GM12878 (cell line): ENCODE measurements around the gene H1-8. TPM values are rescaled to one million over a fixed set of nuclear protein-coding genes. Genes with fewer than 3 reads are reported as not detected.

Experiments used
- BHLHE40 ChIP-seq, 2 experiments: fragments of 450-650 bp in 1 of 2; IDR thresholded peaks; 2 replicates each; pipeline ENCODE4 v1.6.1; 2011 to 2017; ENCODE audit warnings: low read depth in 2 of 2, borderline replicate concordance in 1 of 2, improper control_type of control experiment in 1 of 2, low read length in 1 of 2, mild to moderate bottlenecking in 1 of 2
- CREM ChIP-seq: IDR thresholded peaks from 2 replicates; pipeline ENCODE4 v1.6.1; 2014; ENCODE audit warnings: antibody characterized with exemption, low read depth
- JUNB ChIP-seq: IDR thresholded peaks from 2 replicates; pipeline ENCODE4 v1.6.1; 2016; ENCODE audit warnings: antibody characterized with exemption, mild to moderate bottlenecking
- MYB ChIP-seq: fragments of 150-350 bp; IDR thresholded peaks from 2 replicates; pipeline ENCODE4 v1.6.1; 2014; ENCODE audit warnings: mild to moderate bottlenecking, low read depth, low read length, borderline replicate concordance
- REST ChIP-seq: IDR thresholded peaks from 2 replicates; pipeline ENCODE4 v1.6.1; 2012; ENCODE audit warnings: mild to moderate bottlenecking, low read depth, low read length
- STAT3 ChIP-seq: IDR thresholded peaks from 2 replicates; pipeline ENCODE4 v1.6.1; 2011; ENCODE audit warnings: low read depth, low read length, improper control_type of control experiment
- YY1 ChIP-seq: IDR thresholded peaks from 2 replicates; pipeline ENCODE4 v1.6.1; 2011; ENCODE audit warnings: low read depth, mild to moderate bottlenecking, low read length
- polyA plus RNA-seq, 11 experiments: library from polyadenylated mRNA; depleted of rRNA in 4 of 11; unstranded in 6 of 11; stranded (reverse) in 5 of 11; fragments of >200 nt; fragmentation: Nextera tagmentation in 4 of 11; fragmentation: Illumina TruSeq in 1 of 11; extraction: Ambion mirVana in 4 of 11; extraction: Trizol in 1 of 11; gene quantifications; 1 replicate in 1 of 11; 2 replicates in 10 of 11; pipeline versions ENCODE4 v1.2.1 to v1.2.3, GENCODE V29; 2011 to 2016; ENCODE audit warnings: inconsistent platforms in 2 of 11, missing spikeins in 2 of 11, low read depth in 1 of 11
- total RNA-seq, 4 experiments: library from RNA; depleted of rRNA in 3 of 4; stranded (reverse); fragments of >200 nt in 3 of 4; fragmentation: Illumina TruSeq in 1 of 4; extraction: Trizol in 1 of 4; gene quantifications; 2 replicates each; pipeline versions ENCODE4 v1.2.1 to v1.2.3, GENCODE V29; 2013 to 2021
- TF ChIP-seq, protein P1 (sequence below): IDR thresholded peaks from 2 replicates; pipeline ENCODE4 v1.6.1; 2011; ENCODE audit warnings: borderline replicate concordance, low read depth, mild to moderate bottlenecking, moderate library complexity, low read length; ENCODE audit not compliant: insufficient read depth, poor library complexity, severe bottlenecking

The H1-8 gene
- total and polyA plus RNA-seq, 10 of the 15 experiments (the other 5 are each of a cell fraction or from before 2014, with no cell fraction given) = not detected

DNA sequence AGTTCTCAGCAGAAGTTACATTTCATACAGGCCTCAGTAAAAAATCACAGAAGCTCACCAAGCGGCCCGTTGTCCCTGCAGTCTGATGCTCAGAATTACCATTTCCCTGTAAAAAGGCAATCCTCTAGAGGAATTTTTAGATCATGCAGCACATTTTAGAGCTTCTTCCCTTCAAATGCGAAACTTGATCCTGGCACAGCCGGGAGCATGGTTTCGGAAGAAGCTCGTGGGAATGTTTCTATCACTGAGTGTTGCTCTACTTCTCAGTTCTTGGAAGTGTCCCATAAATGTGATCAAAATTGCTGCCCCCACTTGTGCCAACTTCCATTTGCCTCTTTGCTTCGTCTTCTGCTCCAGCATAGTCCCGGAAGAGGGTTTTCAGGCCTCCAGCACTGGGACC lies 3.8 kb upstream of the H1-8 start (continued):
- TF ChIP-seq REST (no peak), JUNB (no peak), MYB (no peak), BHLHE40 (IDR thresholded peaks at IDR 0.05; ENCODE audit: borderline replicate concordance in 1 of 2, low read depth in 2 of 2, low read length in 1 of 2) (no peak), CREM (no peak), STAT3 (no peak), YY1 (no peak)
- TF ChIP-seq, protein P1, sequence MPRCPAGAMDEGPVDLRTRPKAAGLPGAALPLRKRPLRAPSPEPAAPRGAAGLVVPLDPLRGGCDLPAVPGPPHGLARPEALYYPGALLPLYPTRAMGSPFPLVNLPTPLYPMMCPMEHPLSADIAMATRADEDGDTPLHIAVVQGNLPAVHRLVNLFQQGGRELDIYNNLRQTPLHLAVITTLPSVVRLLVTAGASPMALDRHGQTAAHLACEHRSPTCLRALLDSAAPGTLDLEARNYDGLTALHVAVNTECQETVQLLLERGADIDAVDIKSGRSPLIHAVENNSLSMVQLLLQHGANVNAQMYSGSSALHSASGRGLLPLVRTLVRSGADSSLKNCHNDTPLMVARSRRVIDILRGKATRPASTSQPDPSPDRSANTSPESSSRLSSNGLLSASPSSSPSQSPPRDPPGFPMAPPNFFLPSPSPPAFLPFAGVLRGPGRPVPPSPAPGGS = no peak
